Stomach (tissue), 4 donors: ENCODE results near the gene HNRNPR.

Experiments used
- CTCF ChIP-seq, 7 experiments: fragments of 450-650 bp in 4 of 7; fragments of 200-600 bp in 3 of 7; sonication (generic) in 3 of 7; IDR thresholded peaks; one replicate each; pipeline ENCODE4 v1.5.1; 2016 to 2019; ENCODE audit warnings: antibody characterized with exemption in 7 of 7, control low read depth in 2 of 7, mild to moderate bottlenecking in 1 of 7
- POLR2AphosphoS5 ChIP-seq, 3 donors: sonication (generic); formaldehyde crosslinking; IDR thresholded peaks; one replicate each; pipeline ENCODE4 v1.6.1; 2016; ENCODE audit warnings: antibody characterized with exemption in 3 of 3

GRCh38 chr1:23276531-23276930 lies 67.6 kb downstream of the HNRNPR start:
- TF ChIP-seq CTCF (IDR thresholded peaks at IDR 0.05) (no peak), POLR2AphosphoS5 (IDR thresholded peaks at IDR 0.05) (no peak)
